Fibroblast of lung (primary cell): Measurements from ENCODE around the gene SRPRB. TPM values are rescaled to one million over a fixed set of nuclear protein-coding genes. Genes with fewer than 3 reads are reported as not detected.

Experiments
- DNase-seq, 2 donors: peaks; one replicate each; pipeline versions ENCODE4 v3.0.0 to v3.0.0-alpha.2; 2010; ENCODE audit warnings: low read depth in 2 of 2
- H2AFZ ChIP-seq: 2 replicates; pipeline ENCODE4 v1.5.1; 2012; ENCODE audit warnings: low read length, control low read depth, inconsistent platforms
- H3K27ac ChIP-seq: 2 replicates; pipeline ENCODE4 v1.5.1; 2011; ENCODE audit warnings: low read length, control low read depth; ENCODE audit not compliant: insufficient read depth
- H3K27me3 ChIP-seq: 2 replicates; pipeline ENCODE4 v1.5.1; 2011; ENCODE audit warnings: mild to moderate bottlenecking, low read length; ENCODE audit not compliant: control insufficient read depth, insufficient read depth
- H3K36me3 ChIP-seq: 2 replicates; pipeline ENCODE4 v1.5.1; 2011; ENCODE audit warnings: low read length; ENCODE audit not compliant: control insufficient read depth, insufficient read depth
- H3K4me1 ChIP-seq: 2 replicates; pipeline ENCODE4 v1.5.1; 2011; ENCODE audit warnings: low read length; ENCODE audit not compliant: control insufficient read depth, insufficient read depth; ENCODE audit errors: extremely low read depth
- H3K4me2 ChIP-seq: 2 replicates; pipeline ENCODE4 v1.5.1; 2011; ENCODE audit warnings: low read length, control low read depth; ENCODE audit not compliant: insufficient read depth; ENCODE audit errors: extremely low read depth
- H3K4me3 ChIP-seq, 4 experiments: fragments of 200-600 bp in 1 of 4; sonication (generic) in 1 of 4; replicated peaks in 1 of 4; 2 replicates each; pipeline ENCODE4 v1.5.1; 2011 to 2016; ENCODE audit warnings: low read length in 4 of 4, low read depth in 3 of 4, mild to moderate bottlenecking in 3 of 4, control low read depth in 2 of 4, inconsistent platforms in 1 of 4, mixed read lengths in 1 of 4; ENCODE audit not compliant: insufficient read depth in 1 of 4; ENCODE audit errors: control extremely low read depth in 1 of 4
- H3K79me2 ChIP-seq: 2 replicates; pipeline ENCODE4 v1.5.1; 2012; ENCODE audit warnings: mild to moderate bottlenecking, low read length, inconsistent platforms; ENCODE audit not compliant: control insufficient read depth, insufficient read depth
- H3K9ac ChIP-seq: 2 replicates; pipeline ENCODE4 v1.5.1; 2011; ENCODE audit warnings: mild to moderate bottlenecking, low read length, control low read depth; ENCODE audit not compliant: insufficient read depth
- H3K9me3 ChIP-seq: 2 replicates; pipeline ENCODE4 v1.5.1; 2012; ENCODE audit warnings: low read depth, low read length; ENCODE audit not compliant: control insufficient read depth, insufficient read depth
- H4K20me1 ChIP-seq: 2 replicates; pipeline ENCODE4 v1.5.1; 2011; ENCODE audit warnings: low read length; ENCODE audit not compliant: control insufficient read depth, insufficient read depth; ENCODE audit errors: extremely low read depth
- CTCF ChIP-seq, 2 donors: IDR thresholded peaks in 1 of 2; conservative IDR thresholded peaks in 1 of 2; 1 replicate in 1 of 2; 2 replicates in 1 of 2; pipeline ENCODE4 v1.5.1; 2011 to 2012; ENCODE audit warnings: low read length in 2 of 2, control low read depth in 1 of 2, inconsistent platforms in 1 of 2, low read depth in 1 of 2, mild to moderate bottlenecking in 1 of 2
- EZH2 ChIP-seq: IDR thresholded peaks from 2 replicates; pipeline ENCODE4 v1.5.1; 2012; ENCODE audit warnings: low read length, control low read depth, mild to moderate bottlenecking; ENCODE audit errors: missing control alignments
- polyA plus RNA-seq, 2 donors: library from polyadenylated mRNA; depleted of rRNA in 1 of 2; stranded (reverse) in 1 of 2; unstranded in 1 of 2; fragments of >200 nt; gene quantifications; 2 replicates each; pipeline ENCODE4 v1.2.1, GENCODE V29; 2011 to 2012; ENCODE audit warnings: missing spikeins in 1 of 2
- total RNA-seq: library from RNA; depleted of rRNA; stranded (reverse); fragments of >200 nt; gene quantifications from 2 replicates; pipeline ENCODE4 v1.2.1, GENCODE V29; 2014

The SRPRB gene
- total and polyA plus RNA-seq, 2 donors (not counting 1 experiment from before 2014, with no cell fraction given), result 63.1 to 69.2 TPM

GRCh38 chr3:133767607-133768006 lies 38.0 kb upstream of the SRPRB start:
- no peak for DNase-seq
- Histone ChIP-seq H3K9me3 (no peaks in the 10 kb centered on the region), H3K79me2 (no peaks in the 10 kb centered on the region), H3K27me3 (no peaks in the 10 kb centered on the region), H3K36me3 (no peaks in the 10 kb centered on the region), H3K4me3 (no peak overlapping the region), H3K4me1 (no peaks in the 10 kb centered on the region), H4K20me1 (no peaks in the 10 kb centered on the region), H2AFZ (no peak overlapping the region), H3K9ac (no peak overlapping the region), H3K4me2 (no peak overlapping the region), H3K27ac (no peak overlapping the region)
- no peak for TF ChIP-seq EZH2
- no peak for TF ChIP-seq CTCF (conservative IDR thresholded peaks at IDR 0.05 in 1 of 2, IDR thresholded peaks at IDR 0.05 in 1 of 2; ENCODE audit: low read depth in 1 of 2, low read length in 2 of 2)

DNA sequence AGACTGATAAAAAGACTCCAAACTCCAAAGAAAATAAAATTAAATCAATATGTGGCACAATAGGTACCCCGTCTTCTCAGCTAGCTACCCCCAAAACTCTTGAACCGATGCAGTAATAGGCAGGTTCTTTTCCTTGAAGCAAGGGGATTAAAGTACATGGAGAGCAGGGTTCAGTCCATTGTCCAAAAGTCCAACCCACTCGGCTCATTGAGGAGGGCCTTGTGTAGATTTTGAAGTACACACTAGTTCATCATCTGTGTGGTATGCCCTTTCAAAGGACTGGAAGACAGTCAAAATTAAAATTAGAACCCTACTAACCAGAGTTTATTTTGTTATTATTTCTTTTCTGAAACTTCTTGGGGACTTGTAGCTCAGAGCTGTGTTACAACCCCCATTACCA lies 36.1 kb upstream of the SRPRB start:
- H3K9ac ChIP-seq, result no peak overlapping the region
- TF ChIP-seq EZH2, result no peak
- TF ChIP-seq CTCF (conservative IDR thresholded peaks at IDR 0.05 in 1 of 2, IDR thresholded peaks at IDR 0.05 in 1 of 2; ENCODE audit: low read depth in 1 of 2, low read length in 2 of 2), result no peak
- H3K9me3 ChIP-seq, result no peaks in the 10 kb centered on the region
- H3K4me1 ChIP-seq, result no peaks in the 10 kb centered on the region
- H3K79me2 ChIP-seq, result no peaks in the 10 kb centered on the region
- H3K27ac ChIP-seq, result no peak overlapping the region
- H3K4me3 ChIP-seq, result no peak overlapping the region
- H4K20me1 ChIP-seq, result no peaks in the 10 kb centered on the region
- H3K36me3 ChIP-seq, result no peaks in the 10 kb centered on the region
- no peak overlapping the region for H2AFZ ChIP-seq
- no peaks in the 10 kb centered on the region for H3K27me3 ChIP-seq
- no peak overlapping the region for H3K4me2 ChIP-seq
- no peak for DNase-seq

- H3K27me3 ChIP-seq, result no peaks in the 10 kb centered on the region
- TF ChIP-seq EZH2 (no peak), CTCF (conservative IDR thresholded peaks at IDR 0.05 in 1 of 2, IDR thresholded peaks at IDR 0.05 in 1 of 2; ENCODE audit: low read depth in 1 of 2, low read length in 2 of 2) (no peak)
- no peak overlapping the region for H3K9ac ChIP-seq
- no peaks in the 10 kb centered on the region for H3K79me2 ChIP-seq
- no peaks in the 10 kb centered on the region for H3K4me1 ChIP-seq
- no peak overlapping the region for H3K27ac ChIP-seq
- no peak for DNase-seq
- H2AFZ ChIP-seq, result no peak overlapping the region
- H4K20me1 ChIP-seq, result no peaks in the 10 kb centered on the region
- H3K4me3 ChIP-seq, result no peak overlapping the region
- H3K9me3 ChIP-seq, result no peaks in the 10 kb centered on the region
- H3K4me2 ChIP-seq, result no peak overlapping the region
- H3K36me3 ChIP-seq, result no peaks in the 10 kb centered on the region
Observed at GRCh38 chr3:133773732-133774131, 31.9 kb upstream of the SRPRB start.
